Natural killer cell (primary cell): ENCODE results near the gene KRT6C. TPM values are rescaled to one million over a fixed set of nuclear protein-coding genes. Genes with fewer than 3 reads are reported as not detected.
A peak's percentile ranks its signal among the peaks of the same experiment; 100 is the strongest.
"Not testable (repeated sequence)": the region's sequence is repeated elsewhere in the genome, so short reads cannot be mapped to it uniquely, and the experiment has no call there.

Experiments
- ATAC-seq, 3 donors: fragments of 150-1000 bp in 2 of 3; fragments of 200-7000 bp in 1 of 3; cut with Tn5 transposase; 1 replicate in 1 of 3; 2 replicates in 2 of 3; pipeline ENCODE4 v1.10.0; 2021; ENCODE audit warnings: mild to moderate bottlenecking in 2 of 3, moderate library complexity in 2 of 3
- DNase-seq, 2 donors: peaks; one replicate each; pipeline versions ENCODE4 v3.0.0 to v3.0.0-alpha.2; 2013 to 2021; ENCODE audit warnings: mixed read lengths in 1 of 2
- H3K27ac ChIP-seq: one replicate; pipeline ENCODE4 v1.5.1; 2013; ENCODE audit warnings: mild to moderate bottlenecking, low read length
- H3K27me3 ChIP-seq: one replicate; pipeline ENCODE4 v1.6.1; 2013; ENCODE audit warnings: low read length; ENCODE audit not compliant: control insufficient read depth, insufficient read depth
- H3K36me3 ChIP-seq: one replicate; pipeline ENCODE4 v1.6.1; 2013; ENCODE audit warnings: low read length; ENCODE audit not compliant: control insufficient read depth, insufficient read depth
- H3K4me1 ChIP-seq: one replicate; pipeline ENCODE4 v1.6.1; 2013; ENCODE audit warnings: low read length; ENCODE audit not compliant: control insufficient read depth, insufficient read depth
- H3K4me3 ChIP-seq: one replicate; pipeline ENCODE4 v1.5.1; 2013; ENCODE audit warnings: low read length
- H3K9me3 ChIP-seq: one replicate; pipeline ENCODE4 v1.6.1; 2013; ENCODE audit warnings: low read length; ENCODE audit not compliant: control insufficient read depth, insufficient read depth
- H3K27ac Mint-ChIP-seq, 2 donors: one replicate each; pipeline ENCODE4 v1.8.0; 2022; ENCODE audit warnings: mild to moderate bottlenecking in 2 of 2, mixed read lengths in 2 of 2, moderate library complexity in 1 of 2
- H3K27me3 Mint-ChIP-seq, 2 donors: one replicate each; pipeline ENCODE4 v1.8.0; 2022; ENCODE audit warnings: low read depth in 2 of 2, mixed read lengths in 2 of 2
- H3K36me3 Mint-ChIP-seq: one replicate; pipeline ENCODE4 v1.8.0; 2022; ENCODE audit warnings: mixed read lengths
- H3K4me1 Mint-ChIP-seq, 2 donors: one replicate each; pipeline ENCODE4 v1.8.0; 2022; ENCODE audit warnings: mixed read lengths in 2 of 2
- H3K4me3 Mint-ChIP-seq: one replicate; pipeline ENCODE4 v1.8.0; 2022; ENCODE audit warnings: mild to moderate bottlenecking, moderate library complexity, mixed read lengths
- H3K9me3 Mint-ChIP-seq, 2 donors: one replicate each; pipeline ENCODE4 v1.8.0; 2022; ENCODE audit warnings: mixed read lengths in 2 of 2
- CTCF ChIP-seq: fragments of 200-600 bp; IDR thresholded peaks from one replicate; pipeline ENCODE4 v1.8.0; 2022; ENCODE audit warnings: antibody characterized with exemption
- WGBS: methylation state at CpG from one replicate; pipeline ENCODE4 v1.1.7; 2013; ENCODE audit warnings: missing lambda C conversion rate; ENCODE audit not compliant: insufficient coverage; 5-methylcytosine and 5-hydroxymethylcytosine counted together
- intact Hi-C: fragments of 100-400 bp; cut with micrococcal nuclease; formaldehyde crosslinking; loops from one replicate; pipeline ENCODE4 v1.14.2; 2022
- total RNA-seq, 4 donors: library from RNA; stranded (reverse); fragments of 120-200 nt in 1 of 4; gene quantifications; one replicate each; pipeline versions ENCODE4 v1.2.3 to v1.2.4, GENCODE V29; 2013 to 2022

The KRT6C gene
- total RNA-seq, 3 donors from 2014 or later (not counting 1 experiment from before 2014, with no cell fraction given), result not detected

GRCh38 chr12:52491495-52491894, 17.9 kb upstream of the KRT6C start:
- H3K4me3 ChIP-seq, DNase-seq, H3K36me3 ChIP-seq, H3K9me3 ChIP-seq, H3K36me3 Mint-ChIP-seq, H3K4me1 Mint-ChIP-seq, ATAC-seq, H3K9me3 Mint-ChIP-seq, intact Hi-C loops, H3K27ac Mint-ChIP-seq, H3K27ac ChIP-seq, H3K27me3 ChIP-seq, H3K4me1 ChIP-seq: not testable (repeated sequence)
- Mint-ChIP-seq H3K4me3 (peak overlapping the region; percentile 17), H3K27me3 (peaks cover 39 to 60% of the 10 kb centered on the region in 2 donors)
- 85% methylated on average over 8 of the region's 8 CpGs for WGBS

GRCh38 chr12:52488736-52489135, 15.1 kb upstream of the KRT6C start:
- H3K9me3 Mint-ChIP-seq, result peaks cover 6% of the 10 kb centered on the region in 2 donors
- no peak overlapping the region for H3K27ac Mint-ChIP-seq
- no peak for TF ChIP-seq CTCF
- no peak for ATAC-seq
- Histone ChIP-seq H3K9me3 (no peaks in the 10 kb centered on the region), H3K27me3 (peaks cover 6% of the 10 kb centered on the region), H3K4me1 (no peaks in the 10 kb centered on the region), H3K27ac (no peak overlapping the region), H3K36me3 (no peaks in the 10 kb centered on the region), H3K4me3 (no peak overlapping the region)
- no peak for DNase-seq
- H3K36me3 Mint-ChIP-seq, result peaks cover 14% of the 10 kb centered on the region
- no peaks in the 10 kb centered on the region for H3K4me1 Mint-ChIP-seq
- intact Hi-C loops, result no loop called here
- H3K27me3 Mint-ChIP-seq, result peaks cover 47 to 76% of the 10 kb centered on the region in 2 donors
- H3K4me3 Mint-ChIP-seq, result no peak overlapping the region

DNA sequence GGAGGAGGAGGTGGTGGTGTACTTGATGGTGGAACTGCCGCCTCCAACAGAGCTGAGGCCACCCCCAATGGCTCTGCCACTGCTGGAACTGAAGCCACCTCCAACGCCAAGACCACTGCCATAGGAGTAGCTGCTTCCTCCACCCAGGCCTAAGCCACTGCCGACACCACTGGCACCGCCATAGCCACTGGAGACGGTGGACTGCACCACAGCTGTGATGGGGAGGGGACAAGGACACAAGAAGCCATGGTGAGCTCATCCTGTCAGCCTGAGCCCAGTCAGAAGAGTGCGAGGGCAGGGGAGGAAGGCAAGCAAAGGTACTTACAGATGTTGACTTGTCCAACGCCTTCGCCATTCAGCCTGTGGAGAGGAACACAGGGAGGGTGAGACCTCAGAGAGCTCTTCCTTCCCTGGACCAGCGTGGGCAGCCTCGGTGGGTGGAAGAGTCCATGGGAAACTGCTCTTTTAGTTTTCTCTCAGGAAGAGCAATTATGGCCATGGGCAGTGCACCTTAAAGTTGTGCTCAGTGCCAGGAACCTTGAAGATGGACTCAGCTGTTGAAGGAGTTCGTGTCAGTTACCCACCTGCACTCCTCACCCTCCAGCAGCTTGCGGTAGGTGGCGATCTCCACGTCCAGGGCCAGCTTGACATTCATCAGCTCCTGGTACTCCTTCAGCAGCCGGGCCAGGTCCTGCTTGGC, 14.3 kb upstream of the KRT6C start:
- H3K27ac ChIP-seq, DNase-seq, H3K4me3 Mint-ChIP-seq, H3K9me3 Mint-ChIP-seq, ATAC-seq, H3K4me1 ChIP-seq, H3K9me3 ChIP-seq, H3K27me3 ChIP-seq, H3K36me3 ChIP-seq, H3K27ac Mint-ChIP-seq, H3K4me3 ChIP-seq, intact Hi-C loops, H3K4me1 Mint-ChIP-seq: not testable (repeated sequence)
- WGBS, result 88% methylated on average over 7 of the region's 15 CpGs
- Mint-ChIP-seq H3K36me3 (peaks cover 14% of the 10 kb centered on the region), H3K27me3 (peaks cover 53 to 76% of the 10 kb centered on the region in 2 donors)

DNA sequence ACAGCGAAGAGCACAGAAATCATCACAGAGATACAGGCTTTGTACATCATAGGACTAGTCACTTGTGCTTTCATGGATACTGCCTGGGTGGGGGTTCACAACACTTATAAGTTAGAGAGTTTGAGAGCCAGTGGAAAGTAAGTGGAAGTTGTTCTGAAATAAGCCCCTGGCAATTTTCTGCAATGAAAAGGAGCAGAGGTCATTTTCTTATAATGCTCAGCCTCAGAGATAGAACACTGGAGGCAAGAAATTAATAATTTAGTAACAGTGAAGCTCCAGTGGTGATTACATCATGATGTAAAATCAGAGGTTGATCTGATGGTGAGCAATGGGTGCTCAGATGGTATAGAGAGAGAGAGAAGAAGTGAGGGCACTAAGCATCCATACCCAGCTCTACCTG, 13.6 kb upstream of the KRT6C start:
- Histone ChIP-seq H3K36me3 (no peaks in the 10 kb centered on the region), H3K27me3 (peaks cover 8% of the 10 kb centered on the region), H3K27ac (no peak overlapping the region), H3K4me3 (no peak overlapping the region), H3K9me3 (no peaks in the 10 kb centered on the region), H3K4me1 (no peaks in the 10 kb centered on the region)
- Mint-ChIP-seq H3K27me3 (peaks cover 54 to 75% of the 10 kb centered on the region in 2 donors), H3K4me3 (no peak overlapping the region), H3K36me3 (peaks cover 14% of the 10 kb centered on the region), H3K27ac (no peak overlapping the region), H3K4me1 (no peaks in the 10 kb centered on the region), H3K9me3 (peaks cover 6% of the 10 kb centered on the region in 2 donors)
- DNase-seq, result no peak
- no peak for ATAC-seq
- intact Hi-C loops, result no loop called here
- no peak for TF ChIP-seq CTCF
- 14% methylated on average over 1 of the region's 1 CpG for WGBS
